GM12875 (cell line): ENCODE measurements around the gene SREBF1.

Source experiments
- H3K4me3 ChIP-seq: one replicate; pipeline ENCODE4 v1.5.1; 2011; ENCODE audit warnings: low read depth, low read length, control low read depth
- TF ChIP-seq, protein P1 (sequence below): IDR thresholded peaks from 2 replicates; pipeline ENCODE4 v1.5.1; 2011; ENCODE audit warnings: low read depth, mild to moderate bottlenecking, control low read depth, inconsistent platforms, low read length, moderate library complexity, borderline replicate concordance; ENCODE audit not compliant: insufficient read depth

SREBF1 gene

DNA sequence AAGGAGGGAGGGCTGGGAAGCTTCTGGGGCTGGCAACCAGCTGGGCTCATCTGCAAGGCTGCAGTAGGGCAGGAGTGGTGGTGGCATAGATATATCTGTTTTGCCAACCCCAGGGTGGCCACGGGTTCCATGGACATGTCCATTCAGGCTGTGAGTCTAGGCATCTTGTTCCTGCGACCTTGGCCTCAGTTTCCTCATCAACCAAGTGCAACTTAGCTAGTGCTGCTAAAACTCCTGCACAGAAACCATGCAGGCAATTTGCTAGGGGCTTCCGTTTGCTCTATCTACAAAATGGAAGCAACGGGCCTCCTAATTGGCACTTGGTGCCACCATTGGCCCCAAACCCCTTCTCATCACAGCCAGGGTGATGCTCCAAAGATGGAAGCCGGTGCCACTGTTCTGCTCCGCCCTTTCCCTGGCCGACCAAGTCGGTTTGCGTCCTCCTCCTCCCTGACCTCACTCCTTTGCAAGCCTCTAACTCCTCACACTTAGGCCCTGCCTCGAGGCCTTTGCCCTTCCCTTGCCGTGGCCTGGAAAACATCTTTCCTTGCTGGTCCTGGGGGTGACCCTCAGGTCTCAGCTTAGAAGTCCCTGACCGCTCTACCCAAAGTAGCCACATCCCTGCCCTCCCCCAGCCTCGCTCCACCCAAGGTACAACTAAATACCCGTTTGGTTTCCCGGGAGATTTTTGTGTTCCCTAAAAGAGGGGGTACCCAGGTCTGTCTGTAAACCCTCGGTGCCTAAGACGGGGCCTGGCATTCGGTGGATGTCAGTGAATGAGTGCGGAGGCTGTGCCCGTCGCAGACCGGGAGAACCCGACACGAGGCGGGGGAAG is 1.2 kb downstream of the SREBF1 start:
- TF ChIP-seq, protein P1, sequence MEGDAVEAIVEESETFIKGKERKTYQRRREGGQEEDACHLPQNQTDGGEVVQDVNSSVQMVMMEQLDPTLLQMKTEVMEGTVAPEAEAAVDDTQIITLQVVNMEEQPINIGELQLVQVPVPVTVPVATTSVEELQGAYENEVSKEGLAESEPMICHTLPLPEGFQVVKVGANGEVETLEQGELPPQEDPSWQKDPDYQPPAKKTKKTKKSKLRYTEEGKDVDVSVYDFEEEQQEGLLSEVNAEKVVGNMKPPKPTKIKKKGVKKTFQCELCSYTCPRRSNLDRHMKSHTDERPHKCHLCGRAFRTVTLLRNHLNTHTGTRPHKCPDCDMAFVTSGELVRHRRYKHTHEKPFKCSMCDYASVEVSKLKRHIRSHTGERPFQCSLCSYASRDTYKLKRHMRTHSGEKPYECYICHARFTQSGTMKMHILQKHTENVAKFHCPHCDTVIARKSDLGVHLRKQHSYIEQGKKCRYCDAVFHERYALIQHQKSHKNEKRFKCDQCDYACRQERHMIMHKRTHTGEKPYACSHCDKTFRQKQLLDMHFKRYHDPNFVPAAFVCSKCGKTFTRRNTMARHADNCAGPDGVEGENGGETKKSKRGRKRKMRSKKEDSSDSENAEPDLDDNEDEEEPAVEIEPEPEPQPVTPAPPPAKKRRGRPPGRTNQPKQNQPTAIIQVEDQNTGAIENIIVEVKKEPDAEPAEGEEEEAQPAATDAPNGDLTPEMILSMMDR = no peak
- H3K4me3 ChIP-seq = peak overlapping the region; percentile 89

DNA sequence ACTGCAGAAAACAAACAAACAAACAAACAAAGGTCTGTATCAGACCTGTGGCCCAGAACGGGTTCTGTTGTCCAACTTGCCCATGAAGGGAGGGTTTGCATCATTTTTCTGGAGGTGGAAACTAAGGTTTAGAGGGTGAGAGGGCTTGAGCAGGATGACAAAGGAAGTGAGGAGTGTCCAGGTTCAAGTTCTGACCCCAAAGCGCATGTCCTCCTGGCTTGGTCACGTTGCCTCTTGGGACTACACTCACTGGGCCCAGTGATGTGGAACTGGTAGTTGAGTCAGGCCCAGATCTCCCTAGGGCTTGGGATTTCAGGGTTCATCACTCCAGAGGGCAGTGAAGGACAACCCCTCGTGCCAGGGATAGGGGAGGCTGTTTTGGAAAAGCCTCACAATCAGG is 1.8 kb downstream of the SREBF1 start:
- H3K4me3 ChIP-seq = peak overlapping the region; percentile 38
- TF ChIP-seq, protein P1 = no peak

DNA sequence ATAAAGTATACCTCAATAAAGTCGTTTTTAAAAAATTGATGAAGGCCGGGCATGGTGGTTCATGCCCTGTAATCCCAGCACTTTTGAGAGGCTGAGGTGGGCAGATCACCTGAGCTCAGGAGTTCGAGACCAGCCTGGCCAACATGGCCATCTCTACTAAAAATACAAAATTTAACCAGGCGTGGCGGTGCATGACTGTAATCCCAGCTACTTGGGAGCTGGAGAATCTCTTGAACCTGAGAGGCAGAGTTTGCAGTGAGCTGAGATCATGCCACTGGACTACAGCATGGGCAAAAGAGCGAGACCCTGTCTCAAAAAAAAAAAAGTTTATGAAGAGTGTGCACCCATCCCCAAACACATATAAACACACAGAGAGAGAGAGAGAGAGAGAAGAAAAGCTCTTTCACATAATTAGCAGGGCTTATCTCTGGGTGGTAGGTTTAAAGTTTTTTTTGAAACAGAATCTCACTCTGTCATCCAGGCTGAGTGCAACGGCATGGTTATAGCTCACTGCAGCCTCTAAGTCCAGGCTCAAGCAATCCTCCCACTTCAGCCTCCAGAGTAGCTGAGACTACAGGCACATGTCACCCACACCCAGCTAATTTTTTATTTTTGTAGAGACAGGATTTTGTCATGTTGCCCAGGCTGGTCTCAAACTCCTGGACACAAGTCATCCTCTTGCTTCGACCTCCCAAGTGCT is 3.0 kb downstream of the SREBF1 start:
- TF ChIP-seq, protein P1 = no peak
- H3K4me3 ChIP-seq = no peak overlapping the region

GRCh38 chr17:17832032-17832363 is 4.8 kb downstream of the SREBF1 start:
- TF ChIP-seq, protein P1 = no peak
- no peak overlapping the region for H3K4me3 ChIP-seq

- H3K4me3 ChIP-seq = no peak overlapping the region
- TF ChIP-seq, protein P1 = no peak
Observed at GRCh38 chr17:17831208-17832031, 5.4 kb downstream of the SREBF1 start.

- TF ChIP-seq, protein P1 = no peak
- no peak overlapping the region for H3K4me3 ChIP-seq
Observed at GRCh38 chr17:17830740-17831207, 6.0 kb downstream of the SREBF1 start.
